ENCODE measurements around the gene LRP1-AS. TPM values are rescaled to one million over a fixed set of nuclear protein-coding genes. Genes with fewer than 3 reads are reported as not detected.

The LRP1-AS gene
- total and polyA plus RNA-seq, 3 experiments from 2014 or later = not detected

GRCh38 chr12:57109207-57110103, 38.0 kb downstream of the LRP1-AS start:
- H3K4me1 Mint-ChIP-seq = peaks cover 38 to 58% (median 50%) of the 10 kb centered on the region in 3 donors
- H3K4me3 ChIP-seq (ENCODE audit: low read length) = peak overlapping the region; percentile 99
- peak overlapping the region; percentile 96 to 100 (median 99) for H3K4me3 Mint-ChIP-seq
- H3K27me3 Mint-ChIP-seq = peaks cover 0 to 9% of the 10 kb centered on the region in 2 donors
- no peaks in the 10 kb centered on the region for H3K9me3 ChIP-seq (ENCODE audit: low read length)
- CTCF ChIA-PET = interaction anchor here (1.1 to 10.8 kb wide), 5 partner anchors 14 to 46 kb away, joined by 3 to 195 read pairs (median 63); partner anchors contain the start of gene NAB2
- H3K27me3 ChIP-seq (ENCODE audit: insufficient read depth, low read length, poor library complexity, severe bottlenecking) = no peaks in the 10 kb centered on the region
- H3K27ac Mint-ChIP-seq = peak overlapping the region; percentile 95 to 100 (median 98)
- peak overlapping the region; percentile 96 for H3K27ac ChIP-seq (ENCODE audit: low read depth, low read length)
- POLR2A ChIA-PET = interaction anchor here (0.9 to 4.5 kb wide), 2 partner anchors 18 to 30 kb away, joined by 4 to 131 read pairs; partner anchors contain the start of gene NAB2
- peaks cover 33% of the 10 kb centered on the region for H3K36me3 ChIP-seq (ENCODE audit: insufficient read depth, low read length)
- H3K9me3 Mint-ChIP-seq = peaks cover 0 to 4% (median 0%) of the 10 kb centered on the region in 5 donors
- peaks cover 32% of the 10 kb centered on the region for H3K4me1 ChIP-seq (ENCODE audit: insufficient read depth, low read length)
- peaks cover 6 to 60% (median 7%) of the 10 kb centered on the region in 3 donors for H3K36me3 Mint-ChIP-seq
- no peak for DNase-seq

DNA sequence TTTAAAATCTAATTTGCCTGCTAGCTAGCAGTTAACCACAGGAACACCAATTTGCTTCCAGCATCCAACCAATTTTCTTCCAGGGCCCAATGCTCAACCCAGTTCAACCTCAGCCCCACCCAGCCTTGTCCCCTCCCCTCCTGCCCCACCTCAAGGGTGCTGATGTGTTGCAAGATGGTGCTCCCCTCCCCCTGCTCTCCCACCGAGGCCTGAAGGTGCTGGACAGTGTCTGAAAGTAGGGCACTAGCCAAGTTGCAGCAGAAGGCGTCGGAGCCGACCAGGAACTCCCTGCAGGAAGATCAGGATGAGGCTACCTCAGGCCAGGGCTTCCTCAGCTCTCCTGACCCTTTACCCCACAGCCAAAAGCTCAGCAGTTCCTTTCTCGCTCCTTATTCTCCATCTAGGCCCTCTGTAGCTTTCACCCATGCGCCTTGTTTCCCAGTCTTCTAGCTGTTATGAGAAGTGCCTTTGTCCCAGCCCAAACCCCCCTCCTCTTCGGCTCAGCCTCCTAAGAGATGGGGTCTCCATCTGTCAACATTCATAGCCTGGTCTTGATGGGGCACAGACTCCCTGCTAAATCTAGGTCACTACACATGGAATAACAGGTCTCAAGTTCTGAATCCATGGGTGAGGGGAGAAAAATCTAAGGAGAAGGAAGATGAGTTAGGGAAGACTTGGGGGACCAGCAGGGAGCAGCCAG, 39.8 kb downstream of the LRP1-AS start:
- H3K36me3 ChIP-seq (ENCODE audit: insufficient read depth, low read length) = peaks cover 42% of the 10 kb centered on the region
- Mint-ChIP-seq H3K4me3 (peak overlapping the region in 6 of 7 donors; percentile 1 to 75 (median 44)), H3K4me1 (peaks cover 39 to 63% (median 48%) of the 10 kb centered on the region in 3 donors), H3K9me3 (peaks cover 0 to 4% (median 0%) of the 10 kb centered on the region in 5 donors), H3K36me3 (peaks cover 6 to 71% (median 7%) of the 10 kb centered on the region in 3 donors), H3K27me3 (peaks cover 0 to 9% of the 10 kb centered on the region in 2 donors), H3K27ac (peak overlapping the region in 7 of 8 donors; percentile 35 to 95 (median 71))
- H3K4me1 ChIP-seq (ENCODE audit: insufficient read depth, low read length) = peaks cover 33% of the 10 kb centered on the region
- H3K9me3 ChIP-seq (ENCODE audit: low read length) = no peaks in the 10 kb centered on the region
- no peak overlapping the region for H3K4me3 ChIP-seq (ENCODE audit: low read length)
- no peak overlapping the region for H3K27ac ChIP-seq (ENCODE audit: low read depth, low read length)
- CTCF ChIA-PET = interaction anchor here (6.2 to 10.8 kb wide), 3 partner anchors 14 to 37 kb away, joined by 63 to 195 read pairs (median 183); partner anchors contain the start of gene NAB2
- no peak for DNase-seq
- no peaks in the 10 kb centered on the region for H3K27me3 ChIP-seq (ENCODE audit: insufficient read depth, low read length, poor library complexity, severe bottlenecking)
- POLR2A ChIA-PET = interaction anchor here (1.0 to 1.4 kb wide), 2 partner anchors 10 to 14 kb away, joined by 4 read pairs; no protein-coding TSS in a partner anchor

- Mint-ChIP-seq H3K27ac (peak overlapping the region in 7 of 8 donors; percentile 38 to 95 (median 63)), H3K9me3 (no peaks in the 10 kb centered on the region), H3K4me3 (peak overlapping the region in 1 of 7 donors; percentile 34), H3K27me3 (peaks cover 0 to 2% of the 10 kb centered on the region in 2 donors), H3K4me1 (peaks cover 35 to 60% (median 48%) of the 10 kb centered on the region in 3 donors), H3K36me3 (peaks cover 6 to 74% (median 7%) of the 10 kb centered on the region in 3 donors)
- POLR2A ChIA-PET = interaction anchor here (0.6 to 1.2 kb wide), 4 partner anchors 12 to 619 kb away, joined by 3 to 7 read pairs (median 4); no protein-coding TSS in a partner anchor
- CTCF ChIA-PET = interaction anchor here (8.2 to 10.8 kb wide), 2 partner anchors 13 to 36 kb away, joined by 183 to 195 read pairs; partner anchors contain the start of gene NAB2
- no peak for DNase-seq
- Histone ChIP-seq H3K27ac (ENCODE audit: low read depth, low read length) (no peak overlapping the region), H3K27me3 (ENCODE audit: insufficient read depth, low read length, poor library complexity, severe bottlenecking) (no peaks in the 10 kb centered on the region), H3K4me1 (ENCODE audit: insufficient read depth, low read length) (peaks cover 39% of the 10 kb centered on the region), H3K4me3 (ENCODE audit: low read length) (no peak overlapping the region), H3K36me3 (ENCODE audit: insufficient read depth, low read length) (peaks cover 42% of the 10 kb centered on the region), H3K9me3 (ENCODE audit: low read length) (no peaks in the 10 kb centered on the region)
Measured at GRCh38 chr12:57106021-57106708, 41.3 kb downstream of the LRP1-AS start.

GRCh38 chr12:57105011-57105753, 42.2 kb downstream of the LRP1-AS start:
- H3K27me3 ChIP-seq (ENCODE audit: insufficient read depth, low read length, poor library complexity, severe bottlenecking) = no peaks in the 10 kb centered on the region
- Mint-ChIP-seq H3K4me3 (no peak overlapping the region), H3K27me3 (no peaks in the 10 kb centered on the region), H3K27ac (peak overlapping the region in 4 of 8 donors; percentile 26 to 66 (median 57)), H3K9me3 (no peaks in the 10 kb centered on the region), H3K4me1 (peaks cover 35 to 58% (median 52%) of the 10 kb centered on the region in 3 donors), H3K36me3 (peaks cover 6 to 70% (median 7%) of the 10 kb centered on the region in 3 donors)
- peaks cover 44% of the 10 kb centered on the region for H3K36me3 ChIP-seq (ENCODE audit: insufficient read depth, low read length)
- ChIA-PET CTCF (interaction anchor here (1.0 to 10.8 kb wide), 4 partner anchors 12 to 108 kb away, joined by 3 to 195 read pairs (median 4); partner anchors contain the start of gene NAB2), POLR2A (interaction anchor here (1.0 kb wide), 1 partner anchor 11 kb away, joined by 5 read pairs; no protein-coding TSS in a partner anchor)
- H3K4me3 ChIP-seq (ENCODE audit: low read length) = no peak overlapping the region
- H3K4me1 ChIP-seq (ENCODE audit: insufficient read depth, low read length) = peaks cover 38% of the 10 kb centered on the region
- no peaks in the 10 kb centered on the region for H3K9me3 ChIP-seq (ENCODE audit: low read length)
- H3K27ac ChIP-seq (ENCODE audit: low read depth, low read length) = no peak overlapping the region
- no peak for DNase-seq

DNA sequence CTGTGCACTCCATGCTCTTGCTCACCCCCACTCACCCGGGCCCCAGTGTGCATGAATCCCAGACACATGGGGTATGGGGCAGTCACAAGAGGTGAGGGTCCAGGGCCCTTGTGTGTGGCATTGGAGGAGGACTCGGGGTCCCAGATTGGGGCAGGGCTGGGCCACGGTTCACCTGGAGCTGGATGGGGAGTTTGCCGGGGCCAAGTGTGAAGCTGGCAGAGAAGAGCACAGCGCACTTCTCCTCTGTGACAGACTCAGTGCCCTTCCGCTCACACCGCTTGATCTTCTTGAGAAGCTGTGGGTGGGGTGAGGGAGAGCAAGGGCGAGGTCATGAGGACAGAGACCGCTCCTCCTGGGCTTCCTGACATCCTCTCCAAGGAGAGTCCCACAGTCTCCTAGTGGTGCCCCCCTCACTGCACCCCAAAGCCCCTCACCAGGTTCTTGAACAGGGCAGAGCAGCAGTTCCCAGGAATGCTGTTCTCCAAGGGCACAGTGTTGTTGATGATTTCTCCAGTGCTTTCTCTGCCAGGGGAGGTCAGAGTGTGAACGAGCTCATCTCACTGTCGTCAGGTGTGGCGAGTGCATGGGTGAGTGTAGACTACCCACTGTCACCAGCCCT, 43.0 kb downstream of the LRP1-AS start:
- H3K36me3 ChIP-seq (ENCODE audit: insufficient read depth, low read length) = peaks cover 52% of the 10 kb centered on the region
- no peak overlapping the region for H3K4me3 ChIP-seq (ENCODE audit: low read length)
- H3K27ac ChIP-seq (ENCODE audit: low read depth, low read length) = no peak overlapping the region
- ChIA-PET CTCF (interaction anchor here (1.0 to 10.8 kb wide), 6 partner anchors 8 to 109 kb away, joined by 3 to 195 read pairs (median 5); partner anchors contain the start of gene NAB2), POLR2A (no interaction called here)
- H3K4me1 ChIP-seq (ENCODE audit: insufficient read depth, low read length) = peaks cover 30% of the 10 kb centered on the region
- Mint-ChIP-seq H3K4me3 (no peak overlapping the region), H3K36me3 (peaks cover 6 to 77% (median 7%) of the 10 kb centered on the region in 3 donors), H3K27me3 (no peaks in the 10 kb centered on the region), H3K27ac (peak overlapping the region in 5 of 8 donors; percentile 35 to 82 (median 63)), H3K4me1 (peaks cover 27 to 58% (median 44%) of the 10 kb centered on the region in 3 donors), H3K9me3 (no peaks in the 10 kb centered on the region)
- no peak for DNase-seq
- H3K27me3 ChIP-seq (ENCODE audit: insufficient read depth, low read length, poor library complexity, severe bottlenecking) = no peaks in the 10 kb centered on the region
- H3K9me3 ChIP-seq (ENCODE audit: low read length) = no peaks in the 10 kb centered on the region

DNA sequence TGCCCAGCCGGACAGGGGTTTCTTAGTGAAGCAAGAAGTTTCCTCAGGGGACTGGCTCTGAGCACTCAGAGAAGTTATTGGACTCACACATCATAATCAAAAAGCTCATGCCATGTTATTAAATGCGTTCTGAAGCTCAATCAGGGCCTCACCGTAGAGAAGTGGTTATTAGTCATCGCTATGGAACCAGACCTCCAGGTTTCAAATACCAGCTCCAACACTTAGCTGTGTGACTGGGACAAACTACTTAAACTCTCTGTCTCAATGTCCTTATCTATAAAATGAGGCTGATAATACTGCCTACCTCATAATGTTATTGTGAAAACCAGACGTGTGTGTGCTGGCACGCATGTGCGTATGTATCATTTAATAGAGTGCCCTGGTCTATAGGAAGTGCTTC, 43.6 kb downstream of the LRP1-AS start:
- ChIA-PET POLR2A (interaction anchor here (0.5 kb wide), 1 partner anchor 317 kb away, joined by 3 read pairs; no protein-coding TSS in a partner anchor), CTCF (interaction anchor here (1.4 to 10.8 kb wide), 4 partner anchors 8 to 35 kb away, joined by 5 to 195 read pairs (median 6); partner anchors contain the start of gene NAB2)
- DNase-seq = no peak
- Histone ChIP-seq H3K9me3 (ENCODE audit: low read length) (no peaks in the 10 kb centered on the region), H3K27me3 (ENCODE audit: insufficient read depth, low read length, poor library complexity, severe bottlenecking) (no peaks in the 10 kb centered on the region), H3K4me3 (ENCODE audit: low read length) (no peak overlapping the region), H3K36me3 (ENCODE audit: insufficient read depth, low read length) (peaks cover 56% of the 10 kb centered on the region), H3K4me1 (ENCODE audit: insufficient read depth, low read length) (peaks cover 27% of the 10 kb centered on the region), H3K27ac (ENCODE audit: low read depth, low read length) (no peak overlapping the region)
- Mint-ChIP-seq H3K4me3 (no peak overlapping the region), H3K9me3 (no peaks in the 10 kb centered on the region), H3K27me3 (no peaks in the 10 kb centered on the region), H3K27ac (peak overlapping the region in 4 of 8 donors; percentile 61 to 82 (median 62)), H3K36me3 (peaks cover 6 to 82% (median 7%) of the 10 kb centered on the region in 3 donors), H3K4me1 (peaks cover 25 to 56% (median 40%) of the 10 kb centered on the region in 3 donors)

Measured in CD8-positive, alpha-beta memory T cell (primary cell).